Activated T-cell treated with anti-CD3 and anti-CD28 coated beads, Interleukin-2, amount 50 U/mL, for 72 hours (primary cell): ENCODE data around the gene RANBP6. TPM values are rescaled to one million over a fixed set of nuclear protein-coding genes. Genes with fewer than 3 reads are reported as not detected.

ENCODE experiments used
- ATAC-seq, 2 donors: fragments of 150-1000 bp; cut with Tn5 transposase; replicated peaks in 1 of 2; 2 replicates each; pipeline ENCODE4 v1.10.0; 2021; ENCODE audit warnings: moderate library complexity in 2 of 2, mild to moderate bottlenecking in 1 of 2
- DNase-seq, 2 donors: peaks; one replicate each; pipeline ENCODE4 v3.0.0; 2021 to 2022; ENCODE audit warnings: mixed read lengths in 1 of 2
- H3K27ac Mint-ChIP-seq: one replicate; pipeline ENCODE4 v1.8.0; 2022; ENCODE audit warnings: mild to moderate bottlenecking, moderate library complexity, mixed read lengths
- H3K27me3 Mint-ChIP-seq: one replicate; pipeline ENCODE4 v1.8.0; 2022; ENCODE audit warnings: low read depth, mixed read lengths
- H3K36me3 Mint-ChIP-seq, 2 donors: one replicate each; pipeline ENCODE4 v1.8.0; 2022; ENCODE audit warnings: mixed read lengths in 2 of 2, mild to moderate bottlenecking in 1 of 2; ENCODE audit not compliant: insufficient read depth in 2 of 2
- H3K4me1 Mint-ChIP-seq: one replicate; pipeline ENCODE4 v1.8.0; 2022; ENCODE audit warnings: low read depth, mixed read lengths
- H3K4me3 Mint-ChIP-seq, 2 donors: one replicate each; pipeline ENCODE4 v1.8.0; 2022; ENCODE audit warnings: mild to moderate bottlenecking in 2 of 2, mixed read lengths in 2 of 2, moderate library complexity in 2 of 2
- H3K9me3 Mint-ChIP-seq, 2 donors: one replicate each; pipeline ENCODE4 v1.8.0; 2022; ENCODE audit warnings: mixed read lengths in 2 of 2
- total RNA-seq, 2 donors: library from RNA; stranded (reverse); gene quantifications; one replicate each; pipeline ENCODE4 v1.2.3, GENCODE V29; 2022

The RANBP6 gene
- total RNA-seq, 2 donors from 2014 or later, result 25.1 to 26.8 TPM

- Mint-ChIP-seq H3K27me3 (no peaks in the 10 kb centered on the region), H3K27ac (no peak overlapping the region), H3K9me3 (no peaks in the 10 kb centered on the region), H3K4me3 (no peak overlapping the region), H3K36me3 (peaks cover 0 to 3% of the 10 kb centered on the region in 2 donors), H3K4me1 (peaks cover 5% of the 10 kb centered on the region)
- DNase-seq, result no peak
- no peak for ATAC-seq
Observed at GRCh38 chr9:5988265-5988664, 27.2 kb downstream of the RANBP6 start.

- Mint-ChIP-seq H3K36me3 (peaks cover 0 to 1% of the 10 kb centered on the region in 2 donors), H3K27ac (peak overlapping the region; percentile 21)
- no peak for ATAC-seq
Observed at GRCh38 chr9:5983042-5983441, 32.4 kb downstream of the RANBP6 start.

DNA sequence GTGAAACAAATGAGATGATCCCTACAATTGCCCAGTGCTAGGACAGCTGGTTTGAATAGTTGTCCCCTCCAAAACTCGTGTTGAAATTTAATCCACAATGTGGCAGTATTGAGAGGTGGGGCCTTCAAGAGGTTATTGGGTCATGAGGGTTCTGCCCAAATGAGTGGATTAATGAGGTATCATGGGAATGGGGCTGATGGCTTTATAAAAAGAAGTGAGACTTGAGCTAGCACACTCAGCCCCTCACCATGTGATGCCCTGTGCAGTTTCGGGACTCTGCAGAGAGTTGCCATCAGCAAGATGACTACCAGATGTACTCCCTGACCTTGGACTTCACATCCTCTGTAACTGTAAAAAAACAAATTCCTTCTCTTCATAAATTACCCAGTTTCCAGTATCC is 33.1 kb downstream of the RANBP6 start:
- Mint-ChIP-seq H3K27me3 (no peaks in the 10 kb centered on the region), H3K36me3 (peaks cover 0 to 1% of the 10 kb centered on the region in 2 donors), H3K4me3 (no peak overlapping the region), H3K4me1 (no peaks in the 10 kb centered on the region), H3K9me3 (no peaks in the 10 kb centered on the region), H3K27ac (no peak overlapping the region)
- no peak for ATAC-seq
- DNase-seq, result no peak

More at GRCh38 chr9:5983042-5983441, 32.4 kb downstream of the RANBP6 start:
- no peaks in the 10 kb centered on the region for H3K9me3 Mint-ChIP-seq
- DNase-seq, result no peak
- H3K4me3 Mint-ChIP-seq, result no peak overlapping the region
- no peaks in the 10 kb centered on the region for H3K4me1 Mint-ChIP-seq
- H3K27me3 Mint-ChIP-seq, result no peaks in the 10 kb centered on the region

DNA sequence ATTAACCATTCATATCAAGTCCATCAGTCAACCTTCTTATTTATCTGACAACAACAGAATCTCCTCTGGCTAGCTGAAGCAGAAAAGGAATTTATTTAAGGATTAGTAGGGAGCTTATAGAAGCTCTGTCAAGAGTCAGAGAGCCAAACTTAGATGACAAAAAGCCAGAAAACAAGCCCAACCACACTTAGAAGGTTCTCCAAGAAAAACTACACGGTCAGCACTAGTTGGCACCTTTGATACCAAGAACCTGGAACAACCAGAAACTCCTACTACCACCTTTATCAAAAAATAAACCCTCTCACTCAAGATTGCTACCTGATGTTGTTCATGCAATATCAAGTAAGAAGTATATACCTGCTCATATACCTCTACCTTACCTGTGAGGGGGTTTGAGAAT is 36.9 kb downstream of the RANBP6 start:
- H3K4me3 Mint-ChIP-seq, result no peak overlapping the region
- DNase-seq (no peak), ATAC-seq (no peak)
- H3K27me3 Mint-ChIP-seq, result no peaks in the 10 kb centered on the region
- no peaks in the 10 kb centered on the region for H3K9me3 Mint-ChIP-seq
- H3K4me1 Mint-ChIP-seq, result peaks cover 9% of the 10 kb centered on the region
- H3K27ac Mint-ChIP-seq, result peak overlapping the region; percentile 54
- peaks cover 2 to 6% of the 10 kb centered on the region in 2 donors for H3K36me3 Mint-ChIP-seq

DNA sequence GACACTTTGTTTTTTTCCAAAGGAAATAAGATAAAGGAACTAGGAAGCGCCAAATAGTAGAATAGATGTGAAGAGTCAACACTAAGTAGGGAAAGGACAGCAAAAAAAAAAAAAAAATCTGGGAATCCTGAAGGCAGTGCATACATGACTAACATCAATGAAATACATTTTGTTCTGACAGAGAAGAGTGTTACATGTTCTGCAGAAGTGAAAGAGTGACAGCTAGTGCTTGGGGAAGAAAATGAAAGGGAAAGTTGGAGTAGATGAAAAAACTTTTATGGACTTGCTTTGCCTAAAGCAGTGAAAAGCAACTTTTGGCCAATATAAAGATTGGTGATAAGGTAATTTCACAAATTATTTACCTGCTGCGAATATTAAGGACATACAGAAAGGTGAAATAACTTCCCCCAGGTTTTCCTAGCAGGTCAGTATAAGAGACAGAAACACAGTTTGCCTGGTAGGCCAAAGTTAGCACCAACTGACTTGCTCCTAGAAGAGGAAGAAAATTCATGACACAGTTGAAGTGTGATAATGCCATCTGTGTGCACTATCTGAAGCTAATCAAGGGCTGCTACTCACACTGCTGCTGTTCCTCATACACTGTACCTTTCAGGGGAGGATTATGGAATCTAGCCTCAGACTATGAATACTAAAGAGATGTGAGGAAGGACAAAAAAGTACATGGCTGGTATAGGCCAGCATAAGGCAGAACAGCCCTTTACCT is 38.6 kb downstream of the RANBP6 start:
- ATAC-seq (no peak), DNase-seq (no peak)
- Mint-ChIP-seq H3K4me1 (peaks cover 20% of the 10 kb centered on the region), H3K27ac (peak overlapping the region; percentile 22), H3K36me3 (peaks cover 2 to 9% of the 10 kb centered on the region in 2 donors), H3K27me3 (no peaks in the 10 kb centered on the region), H3K9me3 (no peaks in the 10 kb centered on the region), H3K4me3 (peak overlapping the region in 1 of 2 donors; percentile 30)

DNA sequence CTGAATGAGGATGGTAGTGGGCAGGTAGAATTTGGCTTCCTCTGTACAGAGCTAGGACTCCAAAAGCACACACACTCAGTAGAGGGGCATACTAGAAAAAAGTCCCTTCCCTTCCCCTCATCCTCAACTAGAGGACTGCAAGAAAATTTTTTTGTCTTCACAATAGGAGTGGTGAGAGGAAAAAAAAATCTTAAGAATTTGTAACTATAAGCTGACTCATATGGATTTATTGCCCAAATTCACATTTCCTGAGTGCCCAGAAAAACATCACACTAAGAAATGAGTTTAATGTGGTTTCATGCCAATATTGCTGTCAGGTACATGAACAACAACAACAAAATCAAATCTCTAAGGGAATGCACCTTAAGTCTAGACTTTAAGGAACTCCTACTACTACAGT is 43.7 kb downstream of the RANBP6 start:
- H3K9me3 Mint-ChIP-seq, result no peaks in the 10 kb centered on the region
- ATAC-seq, result no peak

More for the DNA sequence above, 43.7 kb downstream of the RANBP6 start:
- peak overlapping the region in 1 of 2 donors; percentile 46 for H3K4me3 Mint-ChIP-seq
- peak overlapping the region; percentile 92 for H3K27ac Mint-ChIP-seq
- no peak for DNase-seq
- peaks cover 16% of the 10 kb centered on the region for H3K4me1 Mint-ChIP-seq
- H3K36me3 Mint-ChIP-seq, result peaks cover 2 to 13% of the 10 kb centered on the region in 2 donors
- H3K27me3 Mint-ChIP-seq, result no peaks in the 10 kb centered on the region

Other genes with a start within 250 kb of the RANBP6 start
- 10 to 100 TPM; 17.6 to 18.1 TPM for gene ERMP1, start 182.5 kb downstream of the RANBP6 start, total RNA-seq
- not detected for gene MLANA, start 124.7 kb downstream of the RANBP6 start, total RNA-seq
- not detected for gene IL33, start 200.2 kb upstream of the RANBP6 start, total RNA-seq